Measurements from ENCODE around the gene RTN4R. TPM values are rescaled to one million over a fixed set of nuclear protein-coding genes. Genes with fewer than 3 reads are reported as not detected.

The RTN4R gene
- total RNA-seq, 4 donors from 2014 or later = 1.8 to 2.2 TPM; not detected in 2

DNA sequence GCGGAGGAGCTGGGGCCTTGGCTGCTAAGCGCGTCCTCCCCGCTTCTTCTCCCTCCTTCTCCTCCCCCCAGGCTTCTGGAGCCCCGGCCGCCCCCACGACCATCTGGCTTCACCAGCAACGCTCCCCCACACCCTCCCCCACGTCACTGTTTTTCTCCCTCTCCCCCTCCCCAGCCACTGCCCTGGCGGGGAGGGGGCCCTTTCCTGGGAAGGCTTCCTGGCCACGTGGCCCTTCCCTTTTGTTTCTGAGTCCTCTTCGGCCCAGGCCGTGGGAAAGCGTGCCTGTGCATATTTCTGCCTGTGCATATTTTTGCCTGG, 27.7 kb downstream of the RTN4R start:
- Histone ChIP-seq H3K27ac (replicated peaks in 1 of 4) (peak overlapping the region in 1 of 4 donors; percentile 14), H3K4me3 (no peak overlapping the region), H3K27me3 (no peaks in the 10 kb centered on the region), H3K9me3 (no peaks in the 10 kb centered on the region), H3K4me1 (peaks cover 43 to 54% (median 50%) of the 10 kb centered on the region in 4 donors), H3K36me3 (no peaks in the 10 kb centered on the region)
- intact Hi-C loops (cut with DNase I) = no loop called here
- TF ChIP-seq POLR2A (IDR thresholded peaks at IDR 0.05; ENCODE audit: low read depth) = no peak
- TF ChIP-seq POLR2AphosphoS5 (IDR thresholded peaks at IDR 0.05) = peak in 1 of 2 donors; percentile 15
- DNase-seq (ENCODE audit: extremely low spot score) = no peak
- WGBS = 45% methylated on average over 11 of the region's 14 CpGs

DNA sequence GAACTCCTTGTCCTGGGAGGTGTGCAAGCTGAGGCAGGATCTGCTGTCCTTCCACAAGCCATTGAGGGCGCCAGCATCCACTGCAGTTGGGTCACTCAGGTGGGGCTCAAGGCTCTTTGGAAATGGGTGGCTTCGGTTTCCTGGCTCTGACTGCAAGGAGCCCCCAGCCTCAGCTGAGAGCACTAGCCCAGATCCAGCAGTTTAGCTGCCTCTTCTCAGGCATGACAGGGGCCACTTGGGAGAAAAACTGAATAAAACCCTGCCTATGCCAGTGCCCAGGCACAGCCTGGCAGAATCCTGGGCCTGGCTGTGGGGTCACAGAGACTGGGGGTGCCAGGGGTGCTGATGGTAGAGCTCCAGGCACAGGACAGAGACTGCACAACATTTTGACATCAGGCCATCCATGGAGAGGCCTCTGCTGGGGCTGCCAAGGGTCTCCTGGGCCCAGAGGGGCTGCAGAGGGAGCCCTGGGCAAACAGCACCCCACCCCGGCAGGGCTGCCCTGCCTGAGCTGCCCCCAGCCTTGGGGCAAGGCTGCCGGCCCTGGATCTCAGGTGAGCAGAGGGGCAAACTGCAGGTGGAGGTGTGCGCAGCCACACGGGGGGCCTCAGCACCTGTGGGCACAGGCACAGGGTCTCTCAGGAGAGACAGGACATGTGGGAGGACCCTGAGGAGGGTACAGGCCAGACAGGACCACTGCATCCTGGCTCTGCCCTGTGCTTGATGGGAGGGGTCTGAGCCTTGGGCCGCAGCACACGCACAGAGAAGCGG, 28.3 kb downstream of the RTN4R start:
- Histone ChIP-seq H3K4me1 (peaks cover 43 to 54% (median 50%) of the 10 kb centered on the region in 4 donors), H3K36me3 (no peaks in the 10 kb centered on the region), H3K27me3 (no peaks in the 10 kb centered on the region), H3K9me3 (no peaks in the 10 kb centered on the region), H3K27ac (replicated peaks in 1 of 4) (peak overlapping the region in 3 of 4 donors; percentile 14 to 48 (median 32)), H3K4me3 (no peak overlapping the region)
- intact Hi-C loops (cut with DNase I) = no loop called here
- no peak for DNase-seq (ENCODE audit: extremely low spot score)
- TF ChIP-seq, protein P1, sequence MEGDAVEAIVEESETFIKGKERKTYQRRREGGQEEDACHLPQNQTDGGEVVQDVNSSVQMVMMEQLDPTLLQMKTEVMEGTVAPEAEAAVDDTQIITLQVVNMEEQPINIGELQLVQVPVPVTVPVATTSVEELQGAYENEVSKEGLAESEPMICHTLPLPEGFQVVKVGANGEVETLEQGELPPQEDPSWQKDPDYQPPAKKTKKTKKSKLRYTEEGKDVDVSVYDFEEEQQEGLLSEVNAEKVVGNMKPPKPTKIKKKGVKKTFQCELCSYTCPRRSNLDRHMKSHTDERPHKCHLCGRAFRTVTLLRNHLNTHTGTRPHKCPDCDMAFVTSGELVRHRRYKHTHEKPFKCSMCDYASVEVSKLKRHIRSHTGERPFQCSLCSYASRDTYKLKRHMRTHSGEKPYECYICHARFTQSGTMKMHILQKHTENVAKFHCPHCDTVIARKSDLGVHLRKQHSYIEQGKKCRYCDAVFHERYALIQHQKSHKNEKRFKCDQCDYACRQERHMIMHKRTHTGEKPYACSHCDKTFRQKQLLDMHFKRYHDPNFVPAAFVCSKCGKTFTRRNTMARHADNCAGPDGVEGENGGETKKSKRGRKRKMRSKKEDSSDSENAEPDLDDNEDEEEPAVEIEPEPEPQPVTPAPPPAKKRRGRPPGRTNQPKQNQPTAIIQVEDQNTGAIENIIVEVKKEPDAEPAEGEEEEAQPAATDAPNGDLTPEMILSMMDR (IDR thresholded peaks at IDR 0.05) = no peak
- TF ChIP-seq EP300 (IDR thresholded peaks at IDR 0.05) (no peak), POLR2A (IDR thresholded peaks at IDR 0.05; ENCODE audit: low read depth) (no peak), POLR2AphosphoS5 (IDR thresholded peaks at IDR 0.05) (no peak)
- WGBS = 70% methylated on average over 7 of the region's 9 CpGs

DNA sequence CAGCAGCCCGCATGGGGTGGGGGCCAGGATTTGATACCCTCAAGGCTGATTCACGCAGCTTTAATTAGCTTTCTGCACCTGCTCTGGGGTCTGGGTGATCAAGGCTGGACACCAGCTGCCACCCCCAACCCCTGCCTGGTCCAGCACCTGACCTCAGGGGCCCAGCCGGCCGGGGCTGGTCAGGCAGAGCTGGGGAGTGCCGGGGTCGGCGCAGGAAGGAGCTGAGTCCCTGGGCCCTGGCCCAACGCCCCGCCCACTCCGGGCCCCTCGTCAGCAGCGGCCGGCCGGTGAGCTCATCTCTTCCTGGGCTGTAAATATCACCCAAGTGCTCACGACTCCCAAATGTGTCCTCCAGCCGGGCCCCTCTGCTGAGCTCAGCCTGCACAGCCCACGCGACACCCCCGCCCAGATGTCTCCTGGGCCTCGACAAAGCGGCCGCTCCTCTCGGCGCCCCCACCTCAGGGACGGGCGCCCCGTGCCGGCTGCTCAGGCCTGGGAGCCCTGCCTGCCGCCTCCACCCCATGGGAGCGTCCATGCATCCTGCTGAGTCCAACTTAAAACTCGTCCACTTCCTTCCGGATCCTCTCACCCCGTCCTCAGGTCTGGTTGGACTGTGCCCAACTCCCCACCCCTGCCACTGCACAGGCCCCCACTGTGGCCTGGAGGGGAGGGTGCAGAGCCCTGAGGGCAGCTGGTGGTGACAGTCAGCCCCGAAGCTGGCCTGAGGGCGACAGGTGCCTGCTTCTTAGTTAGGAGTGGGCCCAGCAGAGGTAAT, 29.0 kb downstream of the RTN4R start:
- DNase-seq (ENCODE audit: extremely low spot score) = no peak
- Histone ChIP-seq H3K4me1 (peaks cover 43 to 51% (median 47%) of the 10 kb centered on the region in 4 donors), H3K9me3 (no peaks in the 10 kb centered on the region), H3K36me3 (no peaks in the 10 kb centered on the region), H3K27me3 (no peaks in the 10 kb centered on the region), H3K27ac (replicated peaks in 1 of 4) (peak overlapping the region in 3 of 4 donors; percentile 14 to 48 (median 32)), H3K4me3 (peak overlapping the region; percentile 9 to 33 (median 17))
- no peak for TF ChIP-seq POLR2AphosphoS5 (IDR thresholded peaks at IDR 0.05)
- TF ChIP-seq, protein P1 (IDR thresholded peaks at IDR 0.05) = no peak
- TF ChIP-seq EP300 (IDR thresholded peaks at IDR 0.05) = no peak
- no peak for TF ChIP-seq POLR2A (IDR thresholded peaks at IDR 0.05; ENCODE audit: low read depth)
- WGBS = 61% methylated on average over 21 of the region's 35 CpGs
- intact Hi-C loops (cut with DNase I) = no loop called here

DNA sequence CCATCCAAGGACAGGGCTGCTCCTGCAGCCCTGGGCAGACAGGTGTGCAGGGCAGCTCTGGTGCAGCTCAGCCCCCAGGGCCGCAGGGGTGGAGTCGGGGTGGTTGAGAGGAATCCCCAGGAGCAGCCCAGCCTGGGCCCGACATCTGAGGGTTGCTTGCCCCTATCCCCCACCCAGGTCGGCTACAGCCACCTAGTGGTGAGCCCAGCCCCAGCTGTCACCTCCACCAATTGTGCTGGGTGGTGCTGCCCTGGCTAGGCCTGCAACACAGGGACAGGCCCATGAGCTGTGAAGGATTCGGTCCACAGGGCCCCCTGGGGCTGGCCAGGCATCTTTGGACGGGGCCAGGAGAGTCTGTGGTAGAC, 29.6 kb downstream of the RTN4R start:
- Histone ChIP-seq H3K4me1 (peaks cover 38 to 45% (median 42%) of the 10 kb centered on the region in 4 donors), H3K36me3 (no peaks in the 10 kb centered on the region), H3K27me3 (no peaks in the 10 kb centered on the region), H3K9me3 (no peaks in the 10 kb centered on the region), H3K4me3 (peak overlapping the region in 1 of 4 donors; percentile 33), H3K27ac (replicated peaks in 1 of 4) (peak overlapping the region in 1 of 4 donors; percentile 32)
- TF ChIP-seq POLR2AphosphoS5 (IDR thresholded peaks at IDR 0.05) = no peak
- TF ChIP-seq, protein P1 (IDR thresholded peaks at IDR 0.05) = peak in 2 of 3 experiments; percentile 10 to 25
- intact Hi-C loops (cut with DNase I) = no loop called here
- 60% methylated on average over 2 of the region's 6 CpGs for WGBS
- no peak for DNase-seq (ENCODE audit: extremely low spot score)
